GM23338 (cell line): ENCODE results near the gene ZSCAN5B.

Experiments used
- EZH2 ChIP-seq: fragments of 200-600 bp; sonication (generic); IDR thresholded peaks from one replicate; pipeline ENCODE4 v1.8.0; 2017; ENCODE audit warnings: antibody characterized with exemption, mild to moderate bottlenecking, low read depth; ENCODE audit not compliant: unreplicated experiment
- EZH2phosphoT487 ChIP-seq: fragments of 200-600 bp; sonication (generic); IDR thresholded peaks from one replicate; pipeline ENCODE4 v1.8.1; 2018; ENCODE audit warnings: antibody characterized with exemption; ENCODE audit not compliant: unreplicated experiment
- JUNB ChIP-seq: IDR thresholded peaks from one replicate; pipeline ENCODE4 v1.6.1; 2016; ENCODE audit warnings: antibody characterized with exemption; ENCODE audit not compliant: unreplicated experiment
- NANOG ChIP-seq: IDR thresholded peaks from 2 replicates; pipeline ENCODE4 v1.6.1; 2016; ENCODE audit warnings: antibody characterized with exemption, borderline replicate concordance
- POLR2AphosphoS5 ChIP-seq: IDR thresholded peaks from 2 replicates; pipeline ENCODE4 v1.6.1; 2016; ENCODE audit warnings: antibody characterized with exemption, low read depth
- TF ChIP-seq, protein P1 (sequence below), 2 experiments: fragments of 200-600 bp in 1 of 2; sonication (generic) in 1 of 2; conservative IDR thresholded peaks; 2 replicates each; pipeline versions ENCODE4 v1.5.1 to v1.6.1; 2016 to 2017; ENCODE audit warnings: antibody characterized with exemption in 2 of 2, low read depth in 2 of 2, mild to moderate bottlenecking in 2 of 2, moderate library complexity in 1 of 2

DNA sequence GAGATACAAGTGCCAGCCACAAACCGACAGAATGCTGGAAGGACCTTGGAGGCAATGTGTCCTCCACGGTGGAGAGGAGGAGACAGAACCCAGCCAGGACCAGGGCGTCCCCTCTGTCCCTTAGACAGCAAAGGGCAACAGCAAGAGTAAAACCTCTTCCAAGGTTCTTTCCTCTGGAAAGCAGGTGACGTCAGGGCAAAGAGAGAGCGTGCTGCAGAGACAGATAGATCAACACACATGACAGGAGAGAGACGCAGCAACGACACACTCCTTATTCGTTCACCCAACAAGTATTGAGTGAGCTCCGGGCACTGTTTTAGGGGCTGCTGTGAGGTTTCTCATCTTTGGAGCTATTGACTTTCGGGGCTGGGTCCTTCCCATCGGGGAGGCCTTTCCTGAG lies 23.0 kb downstream of the ZSCAN5B start:
- TF ChIP-seq, protein P1, sequence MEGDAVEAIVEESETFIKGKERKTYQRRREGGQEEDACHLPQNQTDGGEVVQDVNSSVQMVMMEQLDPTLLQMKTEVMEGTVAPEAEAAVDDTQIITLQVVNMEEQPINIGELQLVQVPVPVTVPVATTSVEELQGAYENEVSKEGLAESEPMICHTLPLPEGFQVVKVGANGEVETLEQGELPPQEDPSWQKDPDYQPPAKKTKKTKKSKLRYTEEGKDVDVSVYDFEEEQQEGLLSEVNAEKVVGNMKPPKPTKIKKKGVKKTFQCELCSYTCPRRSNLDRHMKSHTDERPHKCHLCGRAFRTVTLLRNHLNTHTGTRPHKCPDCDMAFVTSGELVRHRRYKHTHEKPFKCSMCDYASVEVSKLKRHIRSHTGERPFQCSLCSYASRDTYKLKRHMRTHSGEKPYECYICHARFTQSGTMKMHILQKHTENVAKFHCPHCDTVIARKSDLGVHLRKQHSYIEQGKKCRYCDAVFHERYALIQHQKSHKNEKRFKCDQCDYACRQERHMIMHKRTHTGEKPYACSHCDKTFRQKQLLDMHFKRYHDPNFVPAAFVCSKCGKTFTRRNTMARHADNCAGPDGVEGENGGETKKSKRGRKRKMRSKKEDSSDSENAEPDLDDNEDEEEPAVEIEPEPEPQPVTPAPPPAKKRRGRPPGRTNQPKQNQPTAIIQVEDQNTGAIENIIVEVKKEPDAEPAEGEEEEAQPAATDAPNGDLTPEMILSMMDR (conservative IDR thresholded peaks at IDR 0.05; ENCODE audit: low read depth in 2 of 2), result no peak
- TF ChIP-seq EZH2 (no peak), JUNB (no peak), POLR2AphosphoS5 (no peak), EZH2phosphoT487 (no peak), NANOG (no peak)
